Psoas muscle (tissue), 8 donors: ENCODE data around the gene LILRB5. TPM values are rescaled to one million over a fixed set of nuclear protein-coding genes. Genes with fewer than 3 reads are reported as not detected.
"Not testable (repeated sequence)": the region's sequence is repeated elsewhere in the genome, so short reads cannot be mapped to it uniquely, and the experiment has no call there.

ENCODE experiments used
- ATAC-seq, 4 donors: fragments of 200-7000 bp; cut with Tn5 transposase; one replicate each; pipeline ENCODE4 v1.9.1; 2020; ENCODE audit warnings: moderate library complexity in 3 of 4, mild to moderate bottlenecking in 2 of 4
- DNase-seq, 2 donors: peaks; one replicate each; pipeline ENCODE4 v3.0.0-alpha.2; 2020
- H3K27ac ChIP-seq: fragments of 200-600 bp; one replicate; pipeline ENCODE4 v1.8.0; 2022
- H3K27me3 ChIP-seq, 3 donors: fragments of 200-600 bp in 1 of 3; one replicate each; pipeline versions ENCODE4 v1.6.1 to v1.8.0; 2013 to 2022; ENCODE audit warnings: low read length in 2 of 3, mild to moderate bottlenecking in 2 of 3, moderate library complexity in 1 of 3; ENCODE audit not compliant: insufficient read depth in 3 of 3
- H3K36me3 ChIP-seq, 2 donors: fragments of 200-600 bp in 1 of 2; one replicate each; pipeline versions ENCODE4 v1.6.1 to v1.8.0; 2013 to 2022; ENCODE audit warnings: low read depth in 1 of 2, mild to moderate bottlenecking in 1 of 2, moderate library complexity in 1 of 2; ENCODE audit not compliant: insufficient read depth in 1 of 2
- H3K4me1 ChIP-seq: fragments of 200-600 bp; one replicate; pipeline ENCODE4 v1.8.0; 2022
- H3K4me3 ChIP-seq: fragments of 200-600 bp; one replicate; pipeline ENCODE4 v1.8.0; 2022; ENCODE audit warnings: mild to moderate bottlenecking
- H3K9me3 ChIP-seq: fragments of 200-600 bp; one replicate; pipeline ENCODE4 v1.8.0; 2022
- WGBS, 3 donors: extraction: QIAGEN DNeasy Blood & Tissue Kit; methylation state at CpG; one replicate each; pipeline versions ENCODE4 v1.1.6 to v1.1.7; 2013; 5-methylcytosine and 5-hydroxymethylcytosine counted together
- intact Hi-C, 2 donors: fragments of 100-400 bp; cut with DNase I; formaldehyde crosslinking; loops; one replicate each; pipeline versions ENCODE4 v1.11.0 to v1.14.2; 2022
- polyA plus RNA-seq, 3 donors: library from polyadenylated mRNA; stranded (reverse); fragments of 200-250 nt; gene quantifications; one replicate each; pipeline ENCODE4 v1.2.3, GENCODE V29; 2013
- total RNA-seq, 4 donors: library from RNA; stranded (reverse); fragmentation: NEBNext Ultra II Directional in 2 of 4; extraction: Animal tissue kit (Norgen Biotek cat#: 25700) in 2 of 4; gene quantifications; one replicate each; pipeline versions ENCODE4 v1.2.1 to v1.2.4, GENCODE V29; 2021 to 2023
- TF ChIP-seq, protein P1 (sequence below): fragments of 200-600 bp; IDR thresholded peaks from one replicate; pipeline ENCODE4 v1.8.0; 2022; ENCODE audit warnings: antibody characterized with exemption
- donor health status: healthy with polysubstance abuse.
- donor health status: DM: no; HTN: no; CAD: no; lungs with moderate emphysema.
- donor health status: Bipolar disorder and iron deficiency.
- donor health status: healthy.
- donor health status: DM: yes; HTN: yes; CAD: no.
- donor health status: DM: no; HTN: no; CAD: no.
- donor health status: DM: no; HTN: no; CAD: no.
- donor health status: DM: yes; HTN: yes; CAD: no.

Gene LILRB5
- total and polyA plus RNA-seq, 7 donors, result 0.95 to 5.1 (median 2.2) TPM

- WGBS, 3 donors, result 52 to 59% (median 57%) methylated on average over 4 of the region's 4 CpGs
- Histone ChIP-seq H3K27ac (no peak overlapping the region), H3K4me1 (no peaks in the 10 kb centered on the region), H3K27me3 (peaks cover 0 to 1% (median 0%) of the 10 kb centered on the region in 3 donors), H3K36me3 (no peaks in the 10 kb centered on the region), H3K4me3 (no peak overlapping the region), H3K9me3 (no peaks in the 10 kb centered on the region)
- ATAC-seq, result no peak
- DNase-seq, result no peak
- intact Hi-C loops, result no loop called here
- TF ChIP-seq, protein P1, sequence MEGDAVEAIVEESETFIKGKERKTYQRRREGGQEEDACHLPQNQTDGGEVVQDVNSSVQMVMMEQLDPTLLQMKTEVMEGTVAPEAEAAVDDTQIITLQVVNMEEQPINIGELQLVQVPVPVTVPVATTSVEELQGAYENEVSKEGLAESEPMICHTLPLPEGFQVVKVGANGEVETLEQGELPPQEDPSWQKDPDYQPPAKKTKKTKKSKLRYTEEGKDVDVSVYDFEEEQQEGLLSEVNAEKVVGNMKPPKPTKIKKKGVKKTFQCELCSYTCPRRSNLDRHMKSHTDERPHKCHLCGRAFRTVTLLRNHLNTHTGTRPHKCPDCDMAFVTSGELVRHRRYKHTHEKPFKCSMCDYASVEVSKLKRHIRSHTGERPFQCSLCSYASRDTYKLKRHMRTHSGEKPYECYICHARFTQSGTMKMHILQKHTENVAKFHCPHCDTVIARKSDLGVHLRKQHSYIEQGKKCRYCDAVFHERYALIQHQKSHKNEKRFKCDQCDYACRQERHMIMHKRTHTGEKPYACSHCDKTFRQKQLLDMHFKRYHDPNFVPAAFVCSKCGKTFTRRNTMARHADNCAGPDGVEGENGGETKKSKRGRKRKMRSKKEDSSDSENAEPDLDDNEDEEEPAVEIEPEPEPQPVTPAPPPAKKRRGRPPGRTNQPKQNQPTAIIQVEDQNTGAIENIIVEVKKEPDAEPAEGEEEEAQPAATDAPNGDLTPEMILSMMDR, result no peak
These were observed 41.5 kb upstream of the LILRB5 start for GRCh38 chr19:54298357-54299125.

DNA sequence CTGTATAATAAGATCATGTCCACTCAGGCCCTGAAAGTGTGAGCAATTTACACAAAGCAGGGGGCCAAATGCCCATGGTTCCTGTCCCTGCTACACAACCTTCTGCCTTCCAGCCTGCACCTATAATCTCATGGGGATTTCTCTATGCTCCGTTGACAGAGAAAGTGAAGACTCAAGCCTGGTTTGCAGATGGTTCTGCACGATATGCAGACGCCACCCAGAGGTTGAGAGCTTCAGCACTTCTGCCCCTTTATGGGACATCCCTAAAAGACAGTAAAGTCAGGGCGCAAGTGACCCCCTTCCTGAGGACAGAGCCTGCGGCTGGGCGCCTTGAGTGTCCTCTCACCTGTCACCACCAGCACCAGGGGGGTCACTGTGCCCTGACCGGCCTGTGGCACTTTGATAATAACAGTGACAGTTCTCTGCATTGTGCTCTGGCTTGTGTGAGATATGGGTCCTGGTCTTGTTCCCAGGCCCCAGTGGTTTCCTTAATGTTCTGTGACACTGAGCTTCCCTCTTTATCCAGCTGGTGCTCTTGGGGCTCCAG is 40.8 kb upstream of the LILRB5 start:
- Histone ChIP-seq H3K27ac (no peak overlapping the region), H3K36me3 (no peaks in the 10 kb centered on the region), H3K4me1 (no peaks in the 10 kb centered on the region), H3K4me3 (no peak overlapping the region), H3K27me3 (peaks cover 0 to 1% (median 0%) of the 10 kb centered on the region in 3 donors), H3K9me3 (no peaks in the 10 kb centered on the region)
- TF ChIP-seq, protein P1, result no peak
- DNase-seq, result no peak
- WGBS, 3 donors, result 35 to 43% (median 39%) methylated on average over 7 of the region's 7 CpGs
- intact Hi-C loops, result loop anchor here in 1 of 2 donors (2.0 kb wide), 2 partner anchors 279 to 333 kb away; partner anchors contain the start of gene LILRB1
- no peak for ATAC-seq

GRCh38 chr19:54294539-54294938 is 37.5 kb upstream of the LILRB5 start:
- H3K4me3 ChIP-seq, result no peak overlapping the region
- WGBS, 3 donors, result 78 to 86% (median 81%) methylated on average over 6 of the region's 6 CpGs
- H3K4me1 ChIP-seq, result no peaks in the 10 kb centered on the region
- TF ChIP-seq, protein P1, result no peak
- intact Hi-C loops, result no loop called here
- DNase-seq (no peak), ATAC-seq (no peak)
- H3K36me3 ChIP-seq, result no peaks in the 10 kb centered on the region
- no peak overlapping the region for H3K27ac ChIP-seq
- H3K27me3 ChIP-seq, result peaks cover 0 to 1% (median 0%) of the 10 kb centered on the region in 3 donors
- H3K9me3 ChIP-seq, result no peaks in the 10 kb centered on the region

DNA sequence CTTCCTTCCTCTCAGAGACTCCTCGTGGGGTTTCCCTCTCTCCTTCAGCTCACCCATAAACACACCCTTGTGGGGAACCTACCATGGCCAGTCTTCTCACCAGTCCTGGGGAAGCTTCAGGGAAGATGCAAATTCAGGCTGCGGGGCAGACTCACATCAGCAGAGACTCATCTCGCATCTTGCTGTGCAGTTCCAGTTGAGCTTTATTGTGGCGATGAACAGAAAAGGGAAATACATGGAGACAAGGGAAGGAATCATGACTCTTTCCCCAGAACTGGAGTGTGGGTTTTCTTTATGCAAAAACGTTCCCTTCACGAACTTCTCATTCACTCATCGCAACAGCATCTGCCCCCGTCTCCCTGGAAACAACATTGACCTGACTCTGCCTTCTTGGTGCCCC is 32.1 kb upstream of the LILRB5 start:
- H3K36me3 ChIP-seq, H3K4me3 ChIP-seq, H3K27ac ChIP-seq, H3K27me3 ChIP-seq, ATAC-seq, DNase-seq, H3K4me1 ChIP-seq, intact Hi-C loops, H3K9me3 ChIP-seq: not testable (repeated sequence)
- WGBS, 3 donors, result 50 to 75% (median 56%) methylated on average over 8 of the region's 8 CpGs

- intact Hi-C loops, result no loop called here
- TF ChIP-seq, protein P1, result no peak
- DNase-seq (no peak), ATAC-seq (no peak)
- H3K36me3 ChIP-seq, result no peaks in the 10 kb centered on the region
- no peaks in the 10 kb centered on the region for H3K4me1 ChIP-seq
- peaks cover 0 to 3% (median 0%) of the 10 kb centered on the region in 3 donors for H3K27me3 ChIP-seq
- H3K27ac ChIP-seq, result no peak overlapping the region
- no peak overlapping the region for H3K4me3 ChIP-seq
- no peaks in the 10 kb centered on the region for H3K9me3 ChIP-seq
- 39 to 42% (median 40%) methylated on average over 4 of the region's 4 CpGs for WGBS, 3 donors
These were observed 30.4 kb upstream of the LILRB5 start for GRCh38 chr19:54287456-54287855.

DNA sequence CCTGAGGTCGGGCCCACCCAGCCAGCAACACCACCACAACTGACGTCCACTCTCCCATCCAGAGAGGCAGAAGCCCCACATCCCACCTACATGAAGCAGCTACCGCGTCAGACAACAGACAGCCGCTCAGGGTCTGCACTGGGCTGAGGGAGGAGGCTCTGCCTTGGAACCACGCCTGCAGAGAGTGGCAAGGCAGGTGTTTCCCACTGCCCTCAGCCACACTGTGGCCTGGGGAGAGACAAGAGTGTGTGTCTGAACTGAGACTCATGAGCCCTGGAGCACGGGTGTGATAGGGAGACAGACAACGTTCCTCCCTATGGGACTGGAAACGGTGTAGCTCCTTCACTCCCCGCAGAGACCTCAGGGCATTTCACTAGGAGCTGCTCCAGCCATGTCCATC is 29.2 kb upstream of the LILRB5 start:
- 54 to 61% (median 55%) methylated on average over 4 to 10 of the region's 10 CpGs for WGBS, 3 donors
- not testable (repeated sequence) for H3K27me3 ChIP-seq, ATAC-seq

GRCh38 chr19:54285427-54286056 is 28.5 kb upstream of the LILRB5 start:
- intact Hi-C loops, H3K4me1 ChIP-seq, ATAC-seq, H3K4me3 ChIP-seq, H3K9me3 ChIP-seq, H3K36me3 ChIP-seq, H3K27me3 ChIP-seq, H3K27ac ChIP-seq, DNase-seq: not testable (repeated sequence)
- 24 to 35% (median 30%) methylated on average over 8 to 11 of the region's 12 CpGs for WGBS, 3 donors

More for the DNA sequence above, 29.2 kb upstream of the LILRB5 start:
- intact Hi-C loops, H3K27ac ChIP-seq, H3K4me1 ChIP-seq, DNase-seq, H3K9me3 ChIP-seq, H3K36me3 ChIP-seq, H3K4me3 ChIP-seq: not testable (repeated sequence)
